K562 (cell line): ENCODE measurements around the gene RNU1-2. TPM values are rescaled to one million over a fixed set of nuclear protein-coding genes. Genes with fewer than 3 reads are reported as not detected.

Source experiments
- CREB1 ChIP-seq, 2 experiments: sonication (generic) in 1 of 2; formaldehyde crosslinking in 1 of 2; IDR thresholded peaks; 2 replicates each; pipeline versions ENCODE4 v1.6.1 to v1.8.0; 2012 to 2022; ENCODE audit warnings: inconsistent platforms in 1 of 2, mild to moderate bottlenecking in 1 of 2, missing genetic modification reagents in 1 of 2, moderate library complexity in 1 of 2
- EWSR1 ChIP-seq: fragments of 450-650 bp; IDR thresholded peaks from 2 replicates; pipeline ENCODE4 v1.6.1; 2018; ENCODE audit warnings: borderline replicate concordance, mild to moderate bottlenecking, low read depth, moderate library complexity; ENCODE audit not compliant: partially characterized antibody
- EZH2 ChIP-seq: IDR thresholded peaks from 2 replicates; pipeline ENCODE4 v1.6.1; 2012; ENCODE audit warnings: low read depth, mild to moderate bottlenecking, inconsistent platforms, low read length, borderline replicate concordance
- FOXP1 ChIP-seq: sonication (generic); formaldehyde crosslinking; IDR thresholded peaks from 2 replicates; pipeline ENCODE4 v1.8.0; 2022; ENCODE audit warnings: mild to moderate bottlenecking, missing genetic modification reagents
- IRF2 ChIP-seq: sonication (generic); formaldehyde crosslinking; IDR thresholded peaks from 2 replicates; pipeline ENCODE4 v1.8.1; 2022; ENCODE audit warnings: mild to moderate bottlenecking, missing genetic modification reagents
- MAZ ChIP-seq, 2 experiments: fragments of 450-650 bp in 1 of 2; sonication (generic) in 1 of 2; formaldehyde crosslinking; IDR thresholded peaks in 1 of 2; conservative IDR thresholded peaks in 1 of 2; 2 replicates each; pipeline versions ENCODE4 v1.4.0 to v1.5.0; 2020; ENCODE audit warnings: mild to moderate bottlenecking in 1 of 2, missing genetic modification reagents in 1 of 2
- MEF2D ChIP-seq: conservative IDR thresholded peaks from 2 replicates; pipeline ENCODE4 v1.6.1; 2016; ENCODE audit warnings: low read depth, missing genetic modification characterization, missing compliant biosample characterization
- PHF8 ChIP-seq: fragments of 200-600 bp; sonication (generic); IDR thresholded peaks from 2 replicates; pipeline ENCODE4 v1.6.1; 2012; ENCODE audit warnings: mixed run types, mild to moderate bottlenecking, inconsistent platforms, low read length, moderate library complexity, borderline replicate concordance
- PRPF4 ChIP-seq: fragments of 200-400 bp; formaldehyde crosslinking; IDR thresholded peaks from one replicate; pipeline ENCODE4 v1.6.1; 2017; ENCODE audit warnings: low read length, low read depth, mild to moderate bottlenecking; ENCODE audit not compliant: insufficient read depth, poor library complexity, severe bottlenecking
- SIX5 ChIP-seq, 2 experiments: IDR thresholded peaks; 2 replicates each; pipeline ENCODE4 v1.6.1; 2011; ENCODE audit warnings: low read length in 2 of 2, borderline replicate concordance in 1 of 2, low read depth in 1 of 2, mild to moderate bottlenecking in 1 of 2, moderate library complexity in 1 of 2; ENCODE audit not compliant: insufficient read depth in 1 of 2
- SOX6 ChIP-seq: fragments of 450-650 bp; IDR thresholded peaks from 2 replicates; pipeline ENCODE4 v1.6.1; 2014; ENCODE audit warnings: mild to moderate bottlenecking
- TAF1 ChIP-seq: IDR thresholded peaks from 2 replicates; pipeline ENCODE4 v1.6.1; 2011; ENCODE audit warnings: mild to moderate bottlenecking, low read length, moderate library complexity; ENCODE audit not compliant: insufficient read depth, control insufficient read depth, severe bottlenecking; ENCODE audit errors: extremely low read depth
- TEAD1 ChIP-seq, 2 experiments: fragments of 450-650 bp in 1 of 2; sonication (generic) in 1 of 2; formaldehyde crosslinking; IDR thresholded peaks; 2 replicates each; pipeline versions ENCODE4 v1.4.0 to v1.8.0; 2020 to 2022; ENCODE audit warnings: mild to moderate bottlenecking in 2 of 2, missing genetic modification reagents in 1 of 2
- TSC22D4 ChIP-seq: fragments of 450-650 bp; IDR thresholded peaks from 2 replicates; pipeline ENCODE4 v1.6.1; 2016; ENCODE audit warnings: missing genetic modification characterization, missing biosample characterization, control low read depth
- U2AF2 ChIP-seq: fragments of 200-400 bp; formaldehyde crosslinking; optimal IDR thresholded peaks from 2 replicates; pipeline ENCODE3; 2017; ENCODE audit warnings: low read depth, mild to moderate bottlenecking, low read length
- WHSC1 ChIP-seq: IDR thresholded peaks from one replicate; pipeline ENCODE4 v1.6.1; 2012; ENCODE audit warnings: low read length, control low read depth, inconsistent platforms
- ZNF253 ChIP-seq: fragments of 250-450 bp; sonication (Bioruptor Pico); conservative IDR thresholded peaks from 2 replicates; pipeline ENCODE4 v1.6.1; 2021; ENCODE audit warnings: mild to moderate bottlenecking
- ZNF311 ChIP-seq: fragments of 250-450 bp; sonication (Bioruptor Pico); IDR thresholded peaks from 2 replicates; pipeline ENCODE4 v1.4.0; 2020; ENCODE audit warnings: mild to moderate bottlenecking, moderate library complexity
- ZNF551 ChIP-seq: fragments of 250-450 bp; sonication (Bioruptor Pico); IDR thresholded peaks from 2 replicates; pipeline ENCODE4 v1.5.0; 2021; ENCODE audit warnings: mild to moderate bottlenecking, moderate library complexity
- polyA plus RNA-seq, 8 experiments: library from polyadenylated mRNA; depleted of rRNA in 4 of 8; stranded (reverse) in 5 of 8; unstranded in 3 of 8; fragments of >200 nt; fragmentation: Nextera tagmentation in 2 of 8; fragmentation: Illumina TruSeq in 1 of 8; extraction: Ambion mirVana in 2 of 8; extraction: Trizol in 1 of 8; gene quantifications; 2 replicates each; pipeline versions ENCODE4 v1.2.1 to v1.2.3, GENCODE V29; 2011 to 2014; ENCODE audit warnings: inconsistent platforms in 1 of 8, missing spikeins in 1 of 8
- total RNA-seq, 7 experiments: library from RNA; depleted of rRNA in 6 of 7; stranded (reverse); fragments of >200 nt in 6 of 7; fragmentation: Illumina TruSeq in 2 of 7; extraction: Trizol in 2 of 7; gene quantifications; 2 replicates each; pipeline versions ENCODE4 v1.2.1 to v1.2.3, GENCODE V29; 2011 to 2021; ENCODE audit warnings: low replicate concordance in 1 of 7
- TF ChIP-seq, protein P1 (sequence below): sonication (generic); formaldehyde crosslinking; IDR thresholded peaks from 2 replicates; pipeline ENCODE4 v1.8.1; 2023; ENCODE audit warnings: mild to moderate bottlenecking, missing genetic modification reagents, moderate library complexity
- TF ChIP-seq, protein P2 (sequence below): fragments of 450-650 bp; formaldehyde crosslinking; IDR thresholded peaks from 2 replicates; pipeline ENCODE4 v1.4.0; 2020; ENCODE audit warnings: mild to moderate bottlenecking, moderate library complexity

Gene RNU1-2
- total and polyA plus RNA-seq, 9 of the 15 experiments (the other 6 are each of a cell fraction or from before 2014, with no cell fraction given), result under 0.01 to 32,823 (median 2,538) TPM; not detected in 4

DNA sequence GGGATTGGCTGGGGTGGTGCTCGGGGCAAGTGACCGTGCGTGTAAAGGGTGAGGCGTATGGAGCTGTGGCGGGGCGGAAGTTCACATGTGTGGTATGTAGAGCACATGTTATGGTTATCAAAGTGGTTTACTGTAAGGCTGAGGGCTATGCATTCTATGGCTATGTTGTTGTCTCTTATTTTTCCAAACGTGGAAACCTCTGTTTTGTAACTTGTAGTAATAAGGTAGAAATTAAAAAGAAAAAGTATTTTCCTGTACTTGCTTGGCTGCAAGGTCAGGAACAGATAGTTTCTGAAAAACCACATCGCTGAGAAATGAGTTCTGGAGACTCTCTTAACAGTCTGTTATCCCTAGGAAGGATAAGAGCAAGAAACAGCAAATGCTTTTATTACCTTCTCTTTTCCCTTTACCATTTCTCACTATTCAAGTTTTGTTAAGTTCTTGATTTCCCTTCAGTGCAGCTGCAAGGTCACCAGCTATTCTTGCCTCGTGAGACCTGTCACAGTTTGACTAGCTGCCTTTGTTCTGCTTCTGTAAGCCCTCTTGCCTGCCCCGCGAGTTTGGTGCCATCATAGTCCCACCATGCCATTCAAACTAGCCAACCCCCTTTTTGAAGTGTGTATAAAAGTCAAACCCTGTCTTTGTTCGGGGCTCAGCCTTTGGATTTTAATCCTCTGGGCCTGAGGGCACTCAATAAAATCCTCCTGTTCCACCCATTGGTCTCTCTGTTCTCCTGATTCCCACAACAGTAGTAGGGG lies 9.5 kb downstream of the RNU1-2 start (continued):
- TF ChIP-seq FOXP1 (peak; percentile 94; the same call in 1 of the 2 replicates), CREB1 (IDR thresholded peaks at IDR 0.05) (peak; percentile 68), CREB1 (CRISPR knock-in tag; IDR thresholded peaks at IDR 0.05) (no peak), ZNF311 (CRISPR knock-in tag) (no peak), EWSR1 (peak; percentile 100), MAZ (CRISPR knock-in tag; conservative IDR thresholded peaks at IDR 0.05 in 1 of 2, IDR thresholded peaks at IDR 0.05 in 1 of 2) (peak in 1 of 2 experiments; percentile 99; a peak in 3 of 4 replicates), WHSC1 (no peak), TSC22D4 (tag) (no peak), EZH2 (0 out of 2 replicates have a peak, but pooled peaks have one; percentile 69), ZNF551 (CRISPR knock-in tag) (peak; percentile 100), IRF2 (CRISPR knock-in tag) (no peak; the same call in 1 of the 2 replicates), SOX6 (peak; percentile 57; the same call in 1 of the 2 replicates), SIX5 (IDR thresholded peaks at IDR 0.05; ENCODE audit: borderline replicate concordance in 1 of 2, insufficient read depth in 1 of 2, low read depth in 1 of 2, low read length in 2 of 2) (0 out of 4 replicates have a peak, but pooled peaks have one; percentile 2 to 13), MEF2D (tag) (peak; percentile 74; the same call in 1 of the 2 replicates), PRPF4 (peak; percentile 72), TAF1 (peak; percentile 22), U2AF2 (no peak), TEAD1 (CRISPR knock-in tag; IDR thresholded peaks at IDR 0.05) (peak; percentile 75 to 99; a peak in 3 of 4 replicates), PHF8 (peak; percentile 28; the same call in 1 of the 2 replicates), ZNF253 (peak; percentile 98)
- TF ChIP-seq, protein P1, sequence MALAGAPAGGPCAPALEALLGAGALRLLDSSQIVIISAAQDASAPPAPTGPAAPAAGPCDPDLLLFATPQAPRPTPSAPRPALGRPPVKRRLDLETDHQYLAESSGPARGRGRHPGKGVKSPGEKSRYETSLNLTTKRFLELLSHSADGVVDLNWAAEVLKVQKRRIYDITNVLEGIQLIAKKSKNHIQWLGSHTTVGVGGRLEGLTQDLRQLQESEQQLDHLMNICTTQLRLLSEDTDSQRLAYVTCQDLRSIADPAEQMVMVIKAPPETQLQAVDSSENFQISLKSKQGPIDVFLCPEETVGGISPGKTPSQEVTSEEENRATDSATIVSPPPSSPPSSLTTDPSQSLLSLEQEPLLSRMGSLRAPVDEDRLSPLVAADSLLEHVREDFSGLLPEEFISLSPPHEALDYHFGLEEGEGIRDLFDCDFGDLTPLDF (CRISPR knock-in tag), result peak; percentile 67; the same call in 1 of the 2 replicates
- TF ChIP-seq, protein P2, sequence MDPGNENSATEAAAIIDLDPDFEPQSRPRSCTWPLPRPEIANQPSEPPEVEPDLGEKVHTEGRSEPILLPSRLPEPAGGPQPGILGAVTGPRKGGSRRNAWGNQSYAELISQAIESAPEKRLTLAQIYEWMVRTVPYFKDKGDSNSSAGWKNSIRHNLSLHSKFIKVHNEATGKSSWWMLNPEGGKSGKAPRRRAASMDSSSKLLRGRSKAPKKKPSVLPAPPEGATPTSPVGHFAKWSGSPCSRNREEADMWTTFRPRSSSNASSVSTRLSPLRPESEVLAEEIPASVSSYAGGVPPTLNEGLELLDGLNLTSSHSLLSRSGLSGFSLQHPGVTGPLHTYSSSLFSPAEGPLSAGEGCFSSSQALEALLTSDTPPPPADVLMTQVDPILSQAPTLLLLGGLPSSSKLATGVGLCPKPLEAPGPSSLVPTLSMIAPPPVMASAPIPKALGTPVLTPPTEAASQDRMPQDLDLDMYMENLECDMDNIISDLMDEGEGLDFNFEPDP (CRISPR knock-in tag), result peak; percentile 99
